ENCODE measurements around the gene GAS7.

DNA sequence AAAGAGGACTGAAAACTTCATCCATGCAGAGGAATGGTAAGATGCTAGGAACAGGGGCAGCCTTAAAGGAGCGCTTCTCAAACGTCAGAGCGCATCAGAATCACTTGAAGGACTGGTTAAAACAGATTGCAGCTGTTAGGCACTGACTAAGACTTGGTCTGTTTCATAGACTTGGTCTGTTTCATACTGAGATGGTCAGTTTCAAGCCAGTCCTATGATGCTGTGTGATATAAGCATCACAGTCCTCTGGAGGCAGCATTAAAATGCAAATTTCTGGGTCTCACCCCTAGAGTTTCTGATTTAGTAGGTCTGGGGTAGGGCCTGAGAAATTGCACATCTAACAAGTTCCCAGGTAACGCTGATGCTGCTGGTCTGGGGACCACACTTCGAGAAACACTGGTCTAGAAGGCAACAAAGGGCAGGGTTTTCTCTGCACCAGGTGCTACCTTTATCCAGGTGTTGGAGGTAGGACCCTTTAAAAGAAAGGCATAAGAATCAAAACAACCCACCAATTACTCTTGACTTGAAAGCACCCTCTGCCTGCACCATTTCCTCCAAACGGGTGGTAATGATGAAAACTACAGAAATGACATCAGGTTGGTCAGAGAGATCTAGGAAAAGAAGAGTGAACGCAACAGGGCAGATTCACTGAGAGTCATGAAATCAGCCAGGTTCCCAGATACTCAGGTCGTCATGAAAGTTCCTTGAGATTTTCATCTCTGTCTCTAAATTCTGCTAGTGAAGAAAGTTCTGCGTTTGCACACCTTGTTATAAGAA, 198.3 kb downstream of the GAS7 start:
- TF ChIP-seq CTCF (IDR thresholded peaks at IDR 0.05) (no peak), POLR2A (IDR thresholded peaks at IDR 0.05) (no peak), POLR2AphosphoS5 (IDR thresholded peaks at IDR 0.05) (no peak)

Measured in gastroesophageal sphincter (tissue), 3 donors.